ENCODE results near the gene EIF4G2. TPM values are rescaled to one million over a fixed set of nuclear protein-coding genes. Genes with fewer than 3 reads are reported as not detected.

The EIF4G2 gene
- total and polyA plus RNA-seq, 2 of the 8 experiments (the other 6 are each of a cell fraction or from before 2014, with no cell fraction given): 438 to 964 TPM

- no peak for FAIRE-seq
- POLR2A ChIA-PET (ENCODE audit: partially characterized antibody): interaction anchor here (1.5 kb wide), 1 partner anchor 57 kb away, joined by 15 read pairs; the partner anchor contains the start of gene EIF4G2
Observed at GRCh38 chr11:10752061-10752460, 56.7 kb downstream of the EIF4G2 start.

More at GRCh38 chr11:10752061-10752460, 56.7 kb downstream of the EIF4G2 start:
- CTCF ChIA-PET (ENCODE audit: partially characterized antibody): no interaction called here
- Histone ChIP-seq H3K4me2 (ENCODE audit: insufficient read depth in 1 of 2, low read depth in 2 of 2, low read length in 2 of 2) (peak overlapping the region; percentile 85), H3K14ac (ENCODE audit: insufficient read length) (no peak overlapping the region), H2BK120ac (replicated peaks; ENCODE audit: low read depth, low read length) (no peak overlapping the region), H3K79me2 (ENCODE audit: control insufficient read depth in 1 of 2, insufficient read depth in 2 of 2, low read length in 2 of 2) (peaks cover 0 to 14% of the 10 kb centered on the region in 2 experiments; a peak in 2 of 4 replicates), H4K8ac (ENCODE audit: extremely low read depth, insufficient read depth, low read length) (no peak overlapping the region), H3K23ac (ENCODE audit: insufficient read length) (no peak overlapping the region), H3K18ac (ENCODE audit: extremely low read depth, low read length) (no peak overlapping the region), H2BK20ac (ENCODE audit: low read length) (no peak overlapping the region), H3K4ac (replicated peaks; ENCODE audit: insufficient read length, low read depth, low read length) (no peak overlapping the region), H3K27me3 (replicated peaks in 1 of 4; ENCODE audit: control insufficient read depth in 3 of 4, extremely low read depth in 1 of 4, insufficient read depth in 3 of 4, low read length in 3 of 4) (no peaks in the 10 kb centered on the region), H4K20me1 (replicated peaks in 1 of 2; ENCODE audit: control insufficient read depth in 1 of 2, insufficient read depth in 2 of 2, low read length in 2 of 2) (no peaks in the 10 kb centered on the region), H3K36me3 (ENCODE audit: control insufficient read depth in 2 of 4, insufficient read depth in 4 of 4, low read length in 3 of 4) (peaks cover 0 to 17% (median 9%) of the 10 kb centered on the region in 4 experiments; a peak in 7 of 8 replicates), H3K23me2 (ENCODE audit: low read depth, low read length) (peaks cover 3% of the 10 kb centered on the region; the same call in 1 of the 2 replicates), H3K56ac (replicated peaks; ENCODE audit: insufficient read length, low read depth, low read length) (no peak overlapping the region), H2AK5ac (ENCODE audit: low read depth, low read length) (no peak overlapping the region), H4K91ac (replicated peaks; ENCODE audit: insufficient read length, low read length) (no peak overlapping the region), H2BK5ac (ENCODE audit: low read depth, low read length) (no peak overlapping the region), H3K9me3 (ENCODE audit: insufficient read depth in 2 of 2, low read depth in 1 of 2, low read length in 1 of 2) (no peaks in the 10 kb centered on the region), H3K9ac (replicated peaks in 1 of 4; ENCODE audit: extremely low read depth in 1 of 4, low read depth in 3 of 4, low read length in 3 of 4) (peak overlapping the region in 1 of 4 experiments; percentile 26; a peak in 1 of 7 replicates), H3K27ac (ENCODE audit: low read depth, low read length) (no peak overlapping the region), H2BK15ac (ENCODE audit: low read length) (no peak overlapping the region), H2BK12ac (ENCODE audit: low read depth, low read length) (no peak overlapping the region), H4K5ac (ENCODE audit: insufficient read length, low read depth, low read length) (no peak overlapping the region), H3K4me1 (replicated peaks in 1 of 4; ENCODE audit: control insufficient read depth in 3 of 4, insufficient read depth in 4 of 4, low read length in 3 of 4) (peaks cover 0 to 4% (median 1%) of the 10 kb centered on the region in 4 experiments; a peak in 2 of 7 replicates), H2AFZ (ENCODE audit: low read length) (no peak overlapping the region), H3K4me3 (ENCODE audit: extremely low read depth in 1 of 4, insufficient read depth in 2 of 4, low read depth in 3 of 4, low read length in 4 of 4) (peak overlapping the region; percentile 75 to 91 (median 80); a peak in 7 of 8 replicates), H3K79me1 (ENCODE audit: low read depth, low read length) (0 out of 2 replicates have a peak, but pooled peaks cover 2% of the 10 kb centered on the region)
- TF ChIP-seq TBP (IDR thresholded peaks at IDR 0.05; ENCODE audit: low read depth, low read length): no peak
- no peak for TF ChIP-seq PHF8 (conservative IDR thresholded peaks at IDR 0.05; ENCODE audit: low read depth, low read length)
- no peak for TF ChIP-seq TAF7 (optimal IDR thresholded peaks at IDR 0.05; ENCODE audit: borderline replicate concordance, low read depth, low read length)
- no peak for TF ChIP-seq EGR1 (IDR thresholded peaks at IDR 0.05; ENCODE audit: borderline replicate concordance, low read depth, low read length)
- WGBS, 2 experiments (ENCODE audit: extremely low coverage in 1 of 2, insufficient coverage in 1 of 2, insufficient read length in 1 of 2, insufficient replicate concordance in 2 of 2, low coverage in 1 of 2, low lambda C conversion rate in 2 of 2, missing lambda C conversion rate in 1 of 2): 60 to 100% methylated on average over 1 to 2 of the region's 2 CpGs
- no peak for DNase-seq (ENCODE audit: low read depth in 1 of 2, low spot score in 2 of 2)

All from H1 (cell line).